ENCODE results near the gene ZNF169.
"Not testable (repeated sequence)": the region's sequence is repeated elsewhere in the genome, so short reads cannot be mapped to it uniquely, and the experiment has no call there.

Gene ZNF169

GRCh38 chr9:94348754-94349153 lies 89.7 kb downstream of the ZNF169 start:
- DNase-seq (ENCODE audit: low read depth in 3 of 3): not testable (repeated sequence)

All from stimulated activated CD4-positive, alpha-beta T cell treated with anti-CD3 and anti-CD28 coated beads, TNF-alpha, amount 100 ng/mL, for 48 hours (primary cell).